Transverse colon (tissue), 4 donors: Measurements from ENCODE around the gene VPS4A. TPM values are rescaled to one million over a fixed set of nuclear protein-coding genes. Genes with fewer than 3 reads are reported as not detected.

ENCODE experiments used
- DNase-seq: peaks from one replicate; pipeline ENCODE4 v3.0.0-alpha.2; 2019
- H3K27ac ChIP-seq, 4 donors: fragments of 200-600 bp; sonication (generic); 2 replicates each; pipeline ENCODE4 v1.5.1; 2016 to 2018; ENCODE audit warnings: inconsistent platforms in 4 of 4
- H3K27me3 ChIP-seq: fragments of 200-600 bp; sonication (generic); 2 replicates; pipeline ENCODE4 v1.5.1; 2017; ENCODE audit warnings: inconsistent platforms
- H3K36me3 ChIP-seq, 4 donors: fragments of 200-600 bp; sonication (generic); 2 replicates each; pipeline ENCODE4 v1.5.1; 2017 to 2019; ENCODE audit warnings: inconsistent platforms in 4 of 4
- H3K4me1 ChIP-seq, 4 donors: fragments of 200-600 bp; sonication (generic); 2 replicates each; pipeline ENCODE4 v1.5.1; 2017 to 2020; ENCODE audit warnings: inconsistent platforms in 4 of 4
- H3K4me3 ChIP-seq, 4 donors: fragments of 200-600 bp; sonication (generic); 1 replicate in 1 of 4; 2 replicates in 3 of 4; pipeline versions ENCODE4 v1.5.1 to v1.6.1; 2017 to 2019; ENCODE audit warnings: inconsistent platforms in 4 of 4
- H3K9me3 ChIP-seq, 2 donors: fragments of 200-600 bp; sonication (generic); 2 replicates each; pipeline ENCODE4 v1.5.1; 2017 to 2019; ENCODE audit warnings: inconsistent platforms in 2 of 2
- CTCF ChIP-seq, 5 experiments: fragments of 200-600 bp in 3 of 5; fragments of 450-650 bp in 2 of 5; sonication (generic) in 3 of 5; IDR thresholded peaks; 1 replicate in 2 of 5; 2 replicates in 3 of 5; pipeline ENCODE4 v1.5.1; 2016 to 2017; ENCODE audit warnings: antibody characterized with exemption in 5 of 5, inconsistent platforms in 3 of 5, mild to moderate bottlenecking in 2 of 5, moderate library complexity in 1 of 5
- EP300 ChIP-seq: sonication (generic); formaldehyde crosslinking; IDR thresholded peaks from one replicate; pipeline ENCODE4 v1.6.1; 2017; ENCODE audit warnings: antibody characterized with exemption, low read depth
- POLR2A ChIP-seq: fragments of 450-650 bp; IDR thresholded peaks from one replicate; pipeline ENCODE4 v1.6.1; 2016; ENCODE audit warnings: antibody characterized with exemption, mild to moderate bottlenecking, moderate library complexity
- POLR2AphosphoS5 ChIP-seq, 3 donors: sonication (generic); formaldehyde crosslinking; IDR thresholded peaks; one replicate each; pipeline ENCODE4 v1.6.1; 2016; ENCODE audit warnings: antibody characterized with exemption in 3 of 3
- WGBS, 2 donors: methylation state at CpG; one replicate each; pipeline ENCODE4 v1.1.5; 2018; ENCODE audit warnings: low coverage in 1 of 2; 5-methylcytosine and 5-hydroxymethylcytosine counted together
- in situ Hi-C, 4 donors: fragments of 200-750 bp; cut with MboI; loops; one replicate each; pipeline versions ENCODE4 v1.15.0 to v1.15.1; 2017; ENCODE audit warnings: low sequenced_read_pairs in 3 of 4, low pct_ligation_motif_present in 1 of 4, low pct_unique_long_range_greater_than_20kb in 1 of 4
- intact Hi-C: fragments of 100-400 bp; cut with DNase I; formaldehyde crosslinking; loops from one replicate; pipeline ENCODE4 v1.15.1; 2023; ENCODE audit warnings: low total_unique reads
- total RNA-seq, 4 donors: library from RNA; depleted of rRNA; stranded (reverse); fragments of >200 nt; gene quantifications; one replicate each; pipeline ENCODE4 v1.1.0, GENCODE V29; 2016

Gene VPS4A
- total RNA-seq, 4 donors from 2014 or later = 11.9 to 151 (median 42.7) TPM

GRCh38 chr16:69276148-69277115, 34.7 kb upstream of the VPS4A start:
- in situ Hi-C loops (loop anchor here in 1 of 4 donors (25.0 kb wide), 1 partner anchor 389 kb away; no protein-coding TSS in a partner anchor), intact Hi-C loops (no loop called here)
- 62 to 65% methylated on average over 7 of the region's 7 CpGs for WGBS, 2 donors
- Histone ChIP-seq H3K9me3 (no peaks in the 10 kb centered on the region), H3K4me1 (peaks cover 0 to 13% (median 0%) of the 10 kb centered on the region in 4 donors), H3K27me3 (no peaks in the 10 kb centered on the region), H3K27ac (peak overlapping the region; percentile 34 to 63 (median 46)), H3K36me3 (peaks cover 0 to 5% (median 0%) of the 10 kb centered on the region in 4 donors), H3K4me3 (no peak overlapping the region)
- TF ChIP-seq POLR2AphosphoS5 (IDR thresholded peaks at IDR 0.05) (peak in 2 of 3 donors; percentile 39 to 43), EP300 (no peak)
- DNase-seq = peak; percentile 31

GRCh38 chr16:69277413-69277812, 33.7 kb upstream of the VPS4A start:
- no peak for DNase-seq
- intact Hi-C loops = no loop called here
- 70 to 71% methylated on average over 1 of the region's 1 CpG for WGBS, 2 donors
- TF ChIP-seq CTCF (IDR thresholded peaks at IDR 0.05) = no peak
- no peak for TF ChIP-seq POLR2A
- TF ChIP-seq EP300 = no peak
- TF ChIP-seq POLR2AphosphoS5 (IDR thresholded peaks at IDR 0.05) = no peak
- Histone ChIP-seq H3K27ac (peak overlapping the region in 2 of 4 donors; percentile 34 to 50), H3K4me1 (peaks cover 0 to 13% (median 0%) of the 10 kb centered on the region in 4 donors), H3K9me3 (no peaks in the 10 kb centered on the region), H3K4me3 (no peak overlapping the region), H3K36me3 (no peaks in the 10 kb centered on the region), H3K27me3 (no peaks in the 10 kb centered on the region)
- in situ Hi-C loops = loop anchor here in 1 of 4 donors (25.0 kb wide), 1 partner anchor 390 kb away; no protein-coding TSS in a partner anchor

GRCh38 chr16:69283851-69284250, 27.3 kb upstream of the VPS4A start:
- Histone ChIP-seq H3K27me3 (no peaks in the 10 kb centered on the region), H3K9me3 (no peaks in the 10 kb centered on the region), H3K27ac (no peak overlapping the region), H3K4me1 (peaks cover 0 to 3% (median 0%) of the 10 kb centered on the region in 4 donors), H3K4me3 (no peak overlapping the region), H3K36me3 (peaks cover 0 to 11% (median 0%) of the 10 kb centered on the region in 4 donors)
- no peak for DNase-seq
- in situ Hi-C loops (loop anchor here in 2 of 4 donors (10.0 to 25.0 kb wide), 2 partner anchors 139 to 397 kb away; no protein-coding TSS in a partner anchor), intact Hi-C loops (no loop called here)
- 93 to 100% methylated on average over 3 to 4 of the region's 4 CpGs for WGBS, 2 donors
- no peak for TF ChIP-seq POLR2A
- TF ChIP-seq CTCF (IDR thresholded peaks at IDR 0.05) = no peak

- DNase-seq = no peak
- intact Hi-C loops (no loop called here), in situ Hi-C loops (loop anchor here (5.0 to 25.0 kb wide), 3 partner anchors 133 to 398 kb away; no protein-coding TSS in a partner anchor)
- Histone ChIP-seq H3K27ac (no peak overlapping the region), H3K4me3 (no peak overlapping the region), H3K4me1 (peaks cover 0 to 3% (median 0%) of the 10 kb centered on the region in 4 donors), H3K36me3 (peaks cover 0 to 11% (median 0%) of the 10 kb centered on the region in 4 donors), H3K27me3 (no peaks in the 10 kb centered on the region), H3K9me3 (no peaks in the 10 kb centered on the region)
- TF ChIP-seq EP300 = no peak
- no peak for TF ChIP-seq POLR2AphosphoS5 (IDR thresholded peaks at IDR 0.05)
- no peak for TF ChIP-seq POLR2A
- TF ChIP-seq CTCF (IDR thresholded peaks at IDR 0.05) = no peak
- WGBS, 2 donors = 69 to 81% methylated on average over 4 of the region's 4 CpGs
These were observed 25.9 kb upstream of the VPS4A start for GRCh38 chr16:69285240-69285639.
